ENCODE measurements around the gene PCDHB4.
"Not testable (repeated sequence)": the region's sequence is repeated elsewhere in the genome, so short reads cannot be mapped to it uniquely, and the experiment has no call there.

Gene PCDHB4

DNA sequence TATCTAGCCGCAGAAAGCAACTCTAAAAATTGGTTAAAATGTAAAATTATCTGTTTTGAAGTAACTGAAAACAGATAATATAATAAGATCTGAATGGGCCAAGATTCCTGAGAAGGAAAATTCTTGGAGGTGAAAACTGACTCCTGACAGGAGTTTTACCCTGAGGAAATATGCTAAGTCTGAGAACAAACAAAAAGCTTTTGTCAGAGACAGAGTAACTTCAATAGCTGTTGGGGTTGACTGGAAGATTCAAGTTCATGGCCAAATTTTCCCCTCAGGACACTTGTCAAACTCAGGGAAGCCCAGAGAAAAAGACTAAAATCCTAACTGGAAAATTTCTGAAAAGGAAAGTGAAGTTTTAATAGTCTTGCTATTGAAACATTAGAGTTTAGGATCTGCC is 5.7 kb downstream of the PCDHB4 start:
- H3K4me3 ChIP-seq (ENCODE audit: low read length) = no peak overlapping the region
- TF ChIP-seq, protein P1, sequence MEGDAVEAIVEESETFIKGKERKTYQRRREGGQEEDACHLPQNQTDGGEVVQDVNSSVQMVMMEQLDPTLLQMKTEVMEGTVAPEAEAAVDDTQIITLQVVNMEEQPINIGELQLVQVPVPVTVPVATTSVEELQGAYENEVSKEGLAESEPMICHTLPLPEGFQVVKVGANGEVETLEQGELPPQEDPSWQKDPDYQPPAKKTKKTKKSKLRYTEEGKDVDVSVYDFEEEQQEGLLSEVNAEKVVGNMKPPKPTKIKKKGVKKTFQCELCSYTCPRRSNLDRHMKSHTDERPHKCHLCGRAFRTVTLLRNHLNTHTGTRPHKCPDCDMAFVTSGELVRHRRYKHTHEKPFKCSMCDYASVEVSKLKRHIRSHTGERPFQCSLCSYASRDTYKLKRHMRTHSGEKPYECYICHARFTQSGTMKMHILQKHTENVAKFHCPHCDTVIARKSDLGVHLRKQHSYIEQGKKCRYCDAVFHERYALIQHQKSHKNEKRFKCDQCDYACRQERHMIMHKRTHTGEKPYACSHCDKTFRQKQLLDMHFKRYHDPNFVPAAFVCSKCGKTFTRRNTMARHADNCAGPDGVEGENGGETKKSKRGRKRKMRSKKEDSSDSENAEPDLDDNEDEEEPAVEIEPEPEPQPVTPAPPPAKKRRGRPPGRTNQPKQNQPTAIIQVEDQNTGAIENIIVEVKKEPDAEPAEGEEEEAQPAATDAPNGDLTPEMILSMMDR (conservative IDR thresholded peaks at IDR 0.05; ENCODE audit: low read length) = no peak
- DNase-seq (ENCODE audit: low read depth) = no peak

DNA sequence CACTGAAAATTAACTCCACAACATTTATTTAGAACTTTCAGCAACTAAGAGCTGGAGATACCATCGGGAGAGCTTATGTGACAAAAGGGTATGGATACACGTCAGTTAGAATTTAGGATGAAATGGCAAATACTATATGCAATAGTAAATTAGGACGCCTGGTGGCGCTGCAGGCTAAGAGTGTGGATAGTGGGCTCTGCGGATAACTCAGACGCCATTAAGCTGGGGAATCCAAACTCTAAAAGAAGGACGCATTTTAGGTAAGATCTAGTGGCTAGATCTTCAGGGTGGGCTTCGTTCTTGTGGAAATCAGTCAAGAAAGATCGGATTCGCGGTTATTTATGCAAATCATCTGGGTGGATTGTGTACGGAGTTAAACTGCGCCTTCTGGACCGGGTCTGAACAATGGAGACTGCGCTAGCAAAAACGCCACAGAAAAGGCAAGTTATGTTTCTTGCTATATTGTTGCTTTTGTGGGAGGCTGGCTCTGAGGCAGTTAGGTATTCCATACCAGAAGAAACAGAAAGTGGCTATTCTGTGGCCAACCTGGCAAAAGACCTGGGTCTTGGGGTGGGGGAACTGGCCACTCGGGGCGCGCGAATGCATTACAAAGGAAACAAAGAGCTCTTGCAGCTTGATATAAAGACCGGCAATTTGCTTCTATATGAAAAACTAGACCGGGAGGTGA is 13.6 kb downstream of the PCDHB4 start, which contains the start of gene PCDHB5:
Gene PCDHB5 (plus strand): TSS at position 177 of the 688 bp plus-strand sequence. CDS start 229 bp downstream, at position 406.
- peak; percentile 5 for DNase-seq (ENCODE audit: low read depth)
- peak within 1 kb of the TSS; percentile 52 for H3K4me3 ChIP-seq (ENCODE audit: low read length)
- TF ChIP-seq, protein P1 (conservative IDR thresholded peaks at IDR 0.05; ENCODE audit: low read length) = peak; percentile 49

DNA sequence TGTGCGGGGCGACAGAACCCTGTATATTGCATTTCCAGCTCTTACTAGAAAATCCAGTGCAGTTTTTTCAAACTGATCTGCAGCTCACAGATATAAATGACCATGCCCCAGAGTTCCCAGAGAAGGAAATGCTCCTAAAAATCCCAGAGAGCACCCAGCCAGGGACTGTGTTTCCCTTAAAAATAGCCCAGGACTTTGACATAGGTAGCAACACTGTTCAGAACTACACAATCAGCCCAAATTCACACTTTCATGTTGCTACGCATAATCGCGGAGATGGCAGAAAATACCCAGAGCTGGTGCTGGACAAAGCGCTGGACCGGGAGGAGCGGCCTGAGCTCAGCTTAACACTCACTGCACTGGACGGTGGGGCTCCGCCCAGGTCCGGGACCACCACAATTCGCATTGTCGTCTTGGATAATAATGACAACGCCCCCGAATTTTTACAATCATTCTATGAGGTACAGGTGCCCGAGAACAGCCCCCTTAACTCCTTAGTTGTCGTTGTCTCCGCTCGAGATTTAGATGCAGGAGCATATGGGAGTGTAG is 14.2 kb downstream of the PCDHB4 start:
- TF ChIP-seq, protein P1 (conservative IDR thresholded peaks at IDR 0.05; ENCODE audit: low read length) = no peak
- H3K4me3 ChIP-seq (ENCODE audit: low read length) = peak overlapping the region; percentile 52
- no peak for DNase-seq (ENCODE audit: low read depth)

DNA sequence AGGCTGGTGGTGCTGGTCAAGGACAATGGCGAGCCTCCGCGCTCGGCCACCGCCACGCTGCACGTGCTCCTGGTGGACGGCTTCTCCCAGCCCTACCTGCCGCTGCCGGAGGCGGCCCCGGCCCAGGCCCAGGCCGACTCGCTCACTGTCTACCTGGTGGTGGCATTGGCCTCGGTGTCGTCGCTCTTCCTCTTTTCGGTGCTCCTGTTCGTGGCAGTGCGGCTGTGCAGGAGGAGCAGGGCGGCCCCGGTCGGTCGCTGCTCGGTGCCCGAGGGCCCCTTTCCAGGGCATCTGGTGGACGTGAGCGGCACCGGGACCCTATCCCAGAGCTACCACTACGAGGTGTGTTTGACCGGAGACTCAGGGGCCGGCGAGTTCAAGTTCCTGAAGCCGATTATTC is 15.7 kb downstream of the PCDHB4 start:
- not testable (repeated sequence) for DNase-seq (ENCODE audit: low read depth); H3K4me3 ChIP-seq (ENCODE audit: low read length)

DNA sequence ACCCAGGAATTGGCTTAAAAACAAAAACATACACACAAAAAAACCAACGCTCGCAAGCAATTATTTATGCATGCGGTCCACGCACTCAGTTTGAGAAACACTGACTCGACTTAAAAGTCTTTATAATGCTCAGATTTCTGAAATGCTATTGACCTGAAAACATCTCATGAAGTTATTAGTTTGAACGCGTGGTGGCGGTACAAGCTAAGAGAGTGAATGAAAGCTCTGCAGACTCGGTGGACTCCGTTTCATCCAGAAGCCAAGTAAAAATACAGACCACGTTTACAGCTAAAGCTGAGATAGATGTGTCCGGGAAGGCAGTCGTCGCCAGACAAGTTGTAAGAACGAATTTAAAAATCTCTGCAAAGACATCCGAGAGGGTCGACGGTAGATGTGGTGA is 28.2 kb downstream of the PCDHB4 start, which contains the start of gene PCDHB6:
Gene PCDHB6 (plus strand): TSS at position 246 of the 400 bp plus-strand sequence. CDS start 201 bp downstream, outside the sequence.
- H3K4me3 ChIP-seq (ENCODE audit: low read length) = peak within 1 kb of the TSS; percentile 35
- DNase-seq (ENCODE audit: low read depth) = peak; percentile 18
- TF ChIP-seq, protein P1 (conservative IDR thresholded peaks at IDR 0.05; ENCODE audit: low read length) = peak; percentile 47

DNA sequence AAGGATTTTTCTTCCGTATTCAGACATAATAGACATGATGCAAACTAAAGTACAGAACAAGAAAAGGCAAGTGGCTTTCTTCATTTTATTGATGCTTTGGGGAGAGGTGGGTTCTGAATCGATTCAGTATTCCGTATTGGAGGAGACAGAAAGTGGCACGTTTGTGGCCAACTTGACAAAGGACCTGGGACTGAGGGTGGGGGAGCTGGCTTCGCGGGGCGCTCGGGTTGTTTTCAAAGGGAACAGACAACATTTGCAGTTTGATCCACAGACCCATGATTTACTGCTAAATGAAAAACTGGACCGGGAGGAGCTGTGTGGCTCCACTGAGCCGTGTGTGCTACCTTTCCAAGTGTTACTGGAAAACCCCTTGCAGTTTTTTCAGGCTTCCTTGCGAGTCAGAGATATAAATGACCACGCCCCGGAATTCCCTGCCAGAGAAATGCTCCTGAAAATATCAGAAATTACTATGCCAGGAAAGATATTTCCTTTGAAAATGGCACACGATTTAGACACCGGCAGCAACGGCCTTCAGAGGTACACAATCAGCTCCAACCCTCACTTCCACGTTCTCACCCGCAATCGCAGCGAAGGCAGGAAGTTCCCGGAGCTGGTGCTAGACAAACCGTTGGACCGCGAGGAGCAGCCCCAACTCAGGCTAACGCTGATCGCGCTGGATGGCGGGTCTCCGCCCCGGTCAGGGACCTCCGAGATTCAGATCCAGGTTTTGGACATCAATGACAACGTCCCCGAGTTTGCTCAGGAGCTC is 28.8 kb downstream of the PCDHB4 start:
- TF ChIP-seq, protein P1 (conservative IDR thresholded peaks at IDR 0.05; ENCODE audit: low read length) = no peak
- peak overlapping the region; percentile 35 for H3K4me3 ChIP-seq (ENCODE audit: low read length)
- no peak for DNase-seq (ENCODE audit: low read depth)

DNA sequence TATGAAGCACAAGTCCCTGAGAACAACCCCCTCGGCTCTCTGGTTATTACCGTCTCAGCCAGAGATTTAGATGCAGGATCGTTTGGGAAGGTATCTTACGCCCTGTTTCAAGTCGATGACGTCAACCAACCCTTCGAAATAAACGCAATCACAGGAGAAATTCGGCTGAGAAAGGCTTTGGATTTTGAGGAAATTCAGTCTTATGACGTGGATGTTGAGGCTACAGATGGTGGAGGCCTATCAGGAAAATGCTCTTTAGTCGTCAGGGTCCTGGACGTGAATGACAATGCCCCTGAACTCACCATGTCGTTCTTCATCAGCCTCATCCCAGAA is 29.3 kb downstream of the PCDHB4 start:
- DNase-seq (ENCODE audit: low read depth) = no peak
- no peak overlapping the region for H3K4me3 ChIP-seq (ENCODE audit: low read length)
- TF ChIP-seq, protein P1 (conservative IDR thresholded peaks at IDR 0.05; ENCODE audit: low read length) = no peak

DNA sequence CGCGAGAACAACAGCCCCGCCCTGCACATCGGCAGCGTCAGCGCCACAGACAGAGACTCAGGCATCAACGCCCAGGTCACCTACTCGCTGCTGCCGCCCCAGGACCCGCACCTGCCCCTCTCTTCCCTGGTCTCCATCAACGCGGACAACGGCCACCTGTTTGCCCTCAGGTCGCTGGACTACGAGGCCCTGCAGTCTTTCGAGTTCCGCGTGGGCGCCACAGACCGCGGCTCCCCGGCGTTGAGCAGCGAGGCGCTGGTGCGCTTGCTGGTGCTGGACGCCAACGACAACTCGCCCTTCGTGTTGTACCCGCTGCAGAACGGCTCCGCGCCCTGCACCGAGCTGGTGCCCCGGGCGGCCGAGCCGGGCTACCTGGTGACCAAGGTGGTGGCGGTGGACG is 30.0 kb downstream of the PCDHB4 start:
- not testable (repeated sequence) for DNase-seq (ENCODE audit: low read depth); H3K4me3 ChIP-seq (ENCODE audit: low read length)

DNA sequence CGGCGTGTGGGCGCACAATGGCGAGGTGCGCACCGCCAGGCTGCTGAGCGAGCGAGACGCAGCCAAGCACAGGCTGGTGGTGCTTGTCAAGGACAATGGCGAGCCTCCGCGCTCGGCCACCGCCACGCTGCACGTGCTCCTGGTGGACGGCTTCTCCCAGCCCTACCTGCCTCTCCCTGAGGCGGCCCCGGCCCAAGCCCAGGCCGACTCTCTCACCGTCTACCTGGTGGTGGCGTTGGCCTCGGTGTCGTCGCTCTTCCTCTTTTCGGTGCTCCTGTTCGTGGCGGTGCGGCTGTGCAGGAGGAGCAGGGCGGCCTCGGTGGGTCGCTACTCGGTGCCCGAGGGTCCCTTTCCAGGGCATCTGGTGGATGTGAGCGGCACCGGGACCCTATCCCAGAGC is 30.5 kb downstream of the PCDHB4 start:
- not testable (repeated sequence) for H3K4me3 ChIP-seq (ENCODE audit: low read length); DNase-seq (ENCODE audit: low read depth)
